HepG2 (cell line): ENCODE results near the gene CEP164. TPM values are rescaled to one million over a fixed set of nuclear protein-coding genes. Genes with fewer than 3 reads are reported as not detected.

Source experiments
- ESRRA ChIP-seq: sonication (generic); formaldehyde crosslinking; IDR thresholded peaks from 2 replicates; pipeline ENCODE4 v1.5.1; 2020; ENCODE audit warnings: mild to moderate bottlenecking, low read depth, missing genetic modification reagents
- FOXO1 ChIP-seq: sonication (generic); formaldehyde crosslinking; IDR thresholded peaks from 2 replicates; pipeline ENCODE4 v1.4.0; 2020; ENCODE audit warnings: missing genetic modification reagents
- LCORL ChIP-seq, 2 experiments: fragments of 450-650 bp in 1 of 2; sonication (generic) in 1 of 2; formaldehyde crosslinking in 1 of 2; IDR thresholded peaks; 2 replicates each; pipeline versions ENCODE4 v1.5.0 to v1.6.1; 2017 to 2020; ENCODE audit warnings: antibody characterized with exemption in 1 of 2, missing genetic modification reagents in 1 of 2
- MBD4 ChIP-seq: IDR thresholded peaks from 2 replicates; pipeline ENCODE4 v1.6.1; 2012; ENCODE audit warnings: low read length, inconsistent platforms, borderline replicate concordance
- NAIF1 ChIP-seq: sonication (generic); formaldehyde crosslinking; IDR thresholded peaks from 2 replicates; pipeline ENCODE4 v1.5.0; 2020; ENCODE audit warnings: mild to moderate bottlenecking, missing genetic modification reagents, borderline replicate concordance
- NCOA5 ChIP-seq: sonication (generic); formaldehyde crosslinking; IDR thresholded peaks from 2 replicates; pipeline ENCODE4 v1.4.0; 2020; ENCODE audit warnings: missing genetic modification reagents
- NR2F6 ChIP-seq, 2 experiments: IDR thresholded peaks; 2 replicates each; pipeline ENCODE4 v1.6.1; 2016; ENCODE audit warnings: antibody characterized with exemption in 1 of 2, mild to moderate bottlenecking in 1 of 2
- PCBP2 ChIP-seq: fragments of 200-400 bp; formaldehyde crosslinking; optimal IDR thresholded peaks from 2 replicates; pipeline ENCODE3; 2018; ENCODE audit warnings: low read length, low read depth; ENCODE audit not compliant: poor library complexity, severe bottlenecking
- PHF21A ChIP-seq: sonication (generic); formaldehyde crosslinking; IDR thresholded peaks from 2 replicates; pipeline ENCODE4 v1.5.0; 2020; ENCODE audit warnings: mild to moderate bottlenecking, missing genetic modification reagents
- SMC3 ChIP-seq: IDR thresholded peaks from 2 replicates; pipeline ENCODE4 v1.6.1; 2011; ENCODE audit warnings: low read length, improper control_type of control experiment
- SPEN ChIP-seq: sonication (generic); formaldehyde crosslinking; IDR thresholded peaks from 2 replicates; pipeline ENCODE4 v1.5.1; 2020; ENCODE audit warnings: low read depth, mild to moderate bottlenecking, missing genetic modification reagents
- ZBTB7B ChIP-seq: sonication (generic); formaldehyde crosslinking; IDR thresholded peaks from 2 replicates; pipeline ENCODE4 v1.4.0; 2020; ENCODE audit warnings: missing genetic modification reagents
- ZFP36 ChIP-seq: fragments of 150-350 bp; IDR thresholded peaks from 2 replicates; pipeline ENCODE4 v1.6.1; 2018; ENCODE audit warnings: borderline replicate concordance, low read length, low read depth; ENCODE audit not compliant: partially characterized antibody
- ZNF558 ChIP-seq: sonication (generic); formaldehyde crosslinking; IDR thresholded peaks from 2 replicates; pipeline ENCODE4 v1.9.0; 2022; ENCODE audit warnings: mild to moderate bottlenecking, missing genetic modification reagents, borderline replicate concordance
- ZNF607 ChIP-seq: sonication (generic); formaldehyde crosslinking; IDR thresholded peaks from 2 replicates; pipeline ENCODE4 v1.5.1; 2020; ENCODE audit warnings: missing genetic modification reagents, mild to moderate bottlenecking, borderline replicate concordance
- ZSCAN22 ChIP-seq: sonication (generic); formaldehyde crosslinking; IDR thresholded peaks from 2 replicates; pipeline ENCODE4 v1.4.0; 2020; ENCODE audit warnings: mild to moderate bottlenecking, missing genetic modification reagents
- ZSCAN25 ChIP-seq: sonication (generic); formaldehyde crosslinking; IDR thresholded peaks from 2 replicates; pipeline ENCODE4 v1.8.0; 2022; ENCODE audit warnings: mild to moderate bottlenecking, missing genetic modification reagents
- ZSCAN30 ChIP-seq: sonication (generic); formaldehyde crosslinking; IDR thresholded peaks from 2 replicates; pipeline ENCODE4 v1.5.0; 2020; ENCODE audit warnings: mild to moderate bottlenecking, missing genetic modification reagents
- polyA plus RNA-seq, 8 experiments: library from polyadenylated mRNA; depleted of rRNA in 3 of 8; stranded (reverse) in 7 of 8; unstranded in 1 of 8; fragments of >200 nt; fragmentation: Illumina TruSeq in 4 of 8; extraction: Trizol in 4 of 8; gene quantifications; 2 replicates each; pipeline versions ENCODE4 v1.2.1 to v1.2.3, GENCODE V29; 2011 to 2016; ENCODE audit warnings: low read depth in 4 of 8, missing spikeins in 1 of 8, mixed read lengths in 1 of 8; ENCODE audit not compliant: insufficient read depth in 1 of 8
- total RNA-seq, 5 experiments: library from RNA; depleted of rRNA; stranded (reverse); fragments of >200 nt; fragmentation: Illumina TruSeq; extraction: Trizol; gene quantifications; 2 replicates each; pipeline ENCODE4 v1.2.3, GENCODE V29; 2016; ENCODE audit warnings: low read depth in 1 of 5
- TF ChIP-seq, protein P1 (sequence below): sonication (generic); formaldehyde crosslinking; IDR thresholded peaks from 2 replicates; pipeline ENCODE4 v1.4.0; 2020; ENCODE audit warnings: missing genetic modification reagents, mild to moderate bottlenecking, borderline replicate concordance
- TF ChIP-seq, protein P2 (sequence below): sonication (generic); formaldehyde crosslinking; IDR thresholded peaks from 2 replicates; pipeline ENCODE4 v1.4.0; 2020; ENCODE audit warnings: mild to moderate bottlenecking, missing genetic modification reagents

CEP164 gene
- total and polyA plus RNA-seq, 2 of the 13 experiments (the other 11 are each of a cell fraction or from before 2014, with no cell fraction given), result 11.4 to 15.2 TPM

DNA sequence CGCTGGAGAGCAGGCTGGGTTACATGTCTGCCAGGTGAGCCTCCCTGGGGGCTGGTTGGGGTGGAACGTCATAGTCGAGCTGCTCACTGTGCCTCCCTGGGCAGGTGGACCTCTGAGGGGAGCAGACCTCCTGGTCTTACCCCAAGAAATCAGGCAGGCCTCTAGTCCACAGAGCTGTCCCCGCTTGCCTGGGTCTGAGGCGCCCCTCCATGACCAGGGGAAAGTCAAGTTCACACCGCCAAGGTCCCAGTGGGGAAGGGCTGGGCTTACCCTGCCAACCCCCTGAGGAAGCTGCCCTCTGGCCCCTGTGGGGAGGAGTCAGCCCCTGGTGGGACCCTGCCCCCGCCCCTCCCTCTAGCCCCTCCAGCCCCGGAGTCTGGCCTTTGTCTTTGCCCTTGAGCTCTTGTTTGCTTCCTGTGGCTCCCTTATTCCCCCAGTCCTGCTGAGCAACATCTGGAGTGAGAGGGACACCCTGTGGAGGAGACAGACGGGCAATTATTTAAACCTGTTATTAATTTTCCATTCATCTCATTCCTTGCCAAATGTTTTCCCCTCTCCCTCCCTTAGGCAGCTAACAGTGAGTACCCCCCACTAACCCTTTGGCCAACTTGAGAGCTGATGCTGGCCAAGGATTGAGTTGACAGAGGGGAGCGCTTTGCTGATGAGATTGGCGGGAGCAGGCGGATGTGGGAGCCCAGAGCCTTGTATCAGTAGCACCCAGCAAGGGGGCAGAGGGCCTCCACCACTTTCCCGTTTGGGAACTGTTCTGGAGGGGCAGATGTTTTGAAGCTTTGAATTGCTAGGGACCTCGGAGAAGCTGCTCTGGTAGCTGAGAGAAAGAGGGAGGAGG, 83.4 kb downstream of the CEP164 start (continued):
- no peak for TF ChIP-seq LCORL (IDR thresholded peaks at IDR 0.05)
- peak; percentile 81 for TF ChIP-seq LCORL (CRISPR knock-in tag; IDR thresholded peaks at IDR 0.05)
- peak; percentile 20; the same call in 1 of the 2 replicates for TF ChIP-seq FOXO1 (CRISPR knock-in tag)
- TF ChIP-seq PHF21A (CRISPR knock-in tag), result peak; percentile 69
- TF ChIP-seq ZNF607 (CRISPR knock-in tag), result 0 out of 2 replicates have a peak, but pooled peaks have one; percentile 42
- TF ChIP-seq, protein P1, sequence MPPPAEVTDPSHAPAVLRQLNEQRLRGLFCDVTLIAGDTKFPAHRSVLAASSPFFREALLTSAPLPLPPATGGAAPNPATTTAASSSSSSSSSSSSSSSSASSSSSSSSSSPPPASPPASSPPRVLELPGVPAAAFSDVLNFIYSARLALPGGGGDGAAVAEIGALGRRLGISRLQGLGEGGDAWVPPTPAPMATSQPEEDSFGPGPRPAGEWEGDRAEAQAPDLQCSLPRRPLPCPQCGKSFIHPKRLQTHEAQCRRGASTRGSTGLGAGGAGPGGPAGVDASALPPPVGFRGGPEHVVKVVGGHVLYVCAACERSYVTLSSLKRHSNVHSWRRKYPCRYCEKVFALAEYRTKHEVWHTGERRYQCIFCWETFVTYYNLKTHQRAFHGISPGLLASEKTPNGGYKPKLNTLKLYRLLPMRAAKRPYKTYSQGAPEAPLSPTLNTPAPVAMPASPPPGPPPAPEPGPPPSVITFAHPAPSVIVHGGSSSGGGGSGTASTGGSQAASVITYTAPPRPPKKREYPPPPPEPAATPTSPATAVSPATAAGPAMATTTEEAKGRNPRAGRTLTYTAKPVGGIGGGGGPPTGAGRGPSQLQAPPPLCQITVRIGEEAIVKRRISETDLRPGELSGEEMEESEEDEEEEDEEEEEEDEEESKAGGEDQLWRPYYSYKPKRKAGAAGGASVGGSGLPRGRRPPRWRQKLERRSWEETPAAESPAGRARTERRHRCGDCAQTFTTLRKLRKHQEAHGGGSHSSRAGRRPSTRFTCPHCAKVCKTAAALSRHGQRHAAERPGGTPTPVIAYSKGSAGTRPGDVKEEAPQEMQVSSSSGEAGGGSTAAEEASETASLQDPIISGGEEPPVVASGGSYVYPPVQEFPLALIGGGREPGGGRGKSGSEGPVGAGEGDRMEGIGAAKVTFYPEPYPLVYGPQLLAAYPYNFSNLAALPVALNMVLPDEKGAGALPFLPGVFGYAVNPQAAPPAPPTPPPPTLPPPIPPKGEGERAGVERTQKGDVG (CRISPR knock-in tag), result peak; percentile 71; the same call in 1 of the 2 replicates
- peak; percentile 61; the same call in 1 of the 2 replicates for TF ChIP-seq ZSCAN25 (CRISPR knock-in tag)
- peak; percentile 61 for TF ChIP-seq NR2F6 (IDR thresholded peaks at IDR 0.05)
- TF ChIP-seq NR2F6 (CRISPR knock-in tag; IDR thresholded peaks at IDR 0.05), result no peak; the same call in 1 of the 2 replicates
- TF ChIP-seq PCBP2, result no peak
- TF ChIP-seq, protein P2, sequence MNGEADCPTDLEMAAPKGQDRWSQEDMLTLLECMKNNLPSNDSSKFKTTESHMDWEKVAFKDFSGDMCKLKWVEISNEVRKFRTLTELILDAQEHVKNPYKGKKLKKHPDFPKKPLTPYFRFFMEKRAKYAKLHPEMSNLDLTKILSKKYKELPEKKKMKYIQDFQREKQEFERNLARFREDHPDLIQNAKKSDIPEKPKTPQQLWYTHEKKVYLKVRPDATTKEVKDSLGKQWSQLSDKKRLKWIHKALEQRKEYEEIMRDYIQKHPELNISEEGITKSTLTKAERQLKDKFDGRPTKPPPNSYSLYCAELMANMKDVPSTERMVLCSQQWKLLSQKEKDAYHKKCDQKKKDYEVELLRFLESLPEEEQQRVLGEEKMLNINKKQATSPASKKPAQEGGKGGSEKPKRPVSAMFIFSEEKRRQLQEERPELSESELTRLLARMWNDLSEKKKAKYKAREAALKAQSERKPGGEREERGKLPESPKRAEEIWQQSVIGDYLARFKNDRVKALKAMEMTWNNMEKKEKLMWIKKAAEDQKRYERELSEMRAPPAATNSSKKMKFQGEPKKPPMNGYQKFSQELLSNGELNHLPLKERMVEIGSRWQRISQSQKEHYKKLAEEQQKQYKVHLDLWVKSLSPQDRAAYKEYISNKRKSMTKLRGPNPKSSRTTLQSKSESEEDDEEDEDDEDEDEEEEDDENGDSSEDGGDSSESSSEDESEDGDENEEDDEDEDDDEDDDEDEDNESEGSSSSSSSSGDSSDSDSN (CRISPR knock-in tag), result peak; percentile 19; the same call in 1 of the 2 replicates
- peak; percentile 65; the same call in 1 of the 2 replicates for TF ChIP-seq ZBTB7B
- TF ChIP-seq SPEN (CRISPR knock-in tag), result peak; percentile 32; the same call in 1 of the 2 replicates
- TF ChIP-seq SMC3, result no peak
- no peak for TF ChIP-seq ZSCAN22 (CRISPR knock-in tag)
- no peak for TF ChIP-seq ZSCAN30 (CRISPR knock-in tag)
- TF ChIP-seq ZNF558 (CRISPR knock-in tag), result no peak
- TF ChIP-seq MBD4, result no peak
- peak; percentile 73 for TF ChIP-seq ESRRA (CRISPR knock-in tag)
- TF ChIP-seq NAIF1 (CRISPR knock-in tag), result no peak
- TF ChIP-seq ZFP36, result no peak
- no peak for TF ChIP-seq NCOA5 (CRISPR knock-in tag)
